HG03066 (cell line): ENCODE data around the gene TPD52L1.
"Not testable (repeated sequence)": the region's sequence is repeated elsewhere in the genome, so short reads cannot be mapped to it uniquely, and the experiment has no call there.

ENCODE experiments used
- ATAC-seq: cut with Tn5 transposase; IDR thresholded peaks from one replicate; pipeline ENCODE4 v1.9.1; 2021; ENCODE audit warnings: low read depth; ENCODE audit not compliant: unreplicated experiment

Gene TPD52L1

GRCh38 chr6:125138083-125138482 lies 15.5 kb upstream of the TPD52L1 start:
- no peak for ATAC-seq

GRCh38 chr6:125140808-125141207 lies 12.8 kb upstream of the TPD52L1 start:
- ATAC-seq: no peak

DNA sequence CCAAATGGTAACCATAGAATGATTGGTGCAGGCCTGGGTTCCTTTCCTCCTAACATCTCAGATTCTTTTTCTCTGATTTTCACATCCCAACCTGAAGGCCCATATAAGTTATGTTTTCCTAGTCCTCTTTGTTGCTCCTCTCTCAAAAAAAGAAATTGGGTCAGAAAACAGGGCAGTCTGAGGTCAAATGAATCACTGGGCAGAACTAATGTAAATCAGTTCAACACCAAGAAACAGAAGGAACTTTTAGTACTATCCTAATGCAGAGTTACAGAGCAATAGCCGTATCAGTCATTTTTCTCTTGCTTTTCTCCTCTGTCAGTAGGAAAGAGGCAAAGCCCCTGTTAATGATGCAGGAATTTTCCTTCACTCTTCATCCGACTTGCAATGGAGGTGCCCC lies 11.0 kb upstream of the TPD52L1 start:
- ATAC-seq: no peak

- ATAC-seq: no peak
Observed at GRCh38 chr6:125144822-125145221, 8.8 kb upstream of the TPD52L1 start.

DNA sequence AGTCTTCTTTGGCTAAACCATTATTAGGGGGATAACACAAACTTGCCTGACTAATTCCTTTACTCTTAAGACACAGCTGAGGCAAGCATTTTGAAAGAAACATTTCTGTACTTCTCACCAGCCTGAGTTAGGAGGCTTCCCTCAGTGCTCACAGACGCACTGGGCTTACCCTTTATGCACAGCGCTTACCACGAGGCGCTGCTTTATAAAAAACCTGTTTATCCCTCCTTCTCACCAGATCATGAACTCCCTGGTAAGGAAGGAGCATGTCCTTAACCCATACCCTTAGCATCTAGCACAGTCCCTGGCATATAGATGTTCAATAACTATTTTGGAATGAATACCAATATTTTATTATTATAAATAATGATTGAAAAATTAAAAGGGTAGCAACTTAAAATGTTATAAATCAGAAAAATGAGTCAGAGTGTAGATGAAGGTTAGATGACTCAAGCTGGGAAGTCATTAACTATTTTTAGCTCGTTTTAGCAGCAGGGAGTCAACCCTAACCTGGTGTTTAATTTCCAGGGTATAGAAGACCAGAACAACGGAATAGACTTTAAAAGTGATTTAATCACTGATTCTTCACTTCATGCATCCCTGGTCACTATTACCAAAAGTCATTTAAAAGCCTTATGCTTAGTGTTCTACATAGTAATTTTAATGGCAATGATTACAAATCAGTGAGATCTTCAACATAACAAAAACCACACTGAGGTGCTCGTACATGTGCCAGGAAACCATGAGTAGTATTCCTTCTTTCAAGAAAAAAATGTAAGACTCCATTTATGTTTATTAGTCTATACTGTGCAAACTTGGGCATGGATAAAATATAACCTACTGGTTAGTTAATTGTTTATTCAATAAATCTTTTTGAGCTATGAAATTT lies 4.1 kb upstream of the TPD52L1 start:
- ATAC-seq: no peak

DNA sequence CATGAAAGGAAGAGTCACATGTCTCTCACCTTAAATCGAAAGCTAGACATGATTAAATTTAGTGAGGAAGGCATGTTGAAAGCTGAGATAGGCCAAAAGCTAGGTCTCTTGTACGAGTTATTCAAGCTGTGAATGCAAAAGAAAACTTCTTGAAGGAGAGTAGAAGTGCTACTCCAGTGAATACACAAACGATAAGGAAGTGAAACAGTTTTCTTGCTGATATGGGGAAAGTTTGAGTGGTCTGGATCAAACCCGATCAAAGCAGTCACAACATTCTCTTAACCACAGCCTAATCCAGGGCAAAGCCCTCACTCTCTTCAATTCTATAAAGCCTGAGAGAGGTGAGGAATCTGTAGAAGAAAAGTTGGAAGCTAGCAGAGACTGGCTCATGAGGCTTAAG lies 1.9 kb upstream of the TPD52L1 start:
- no peak for ATAC-seq

- ATAC-seq: peak; percentile 8
Observed at GRCh38 chr6:125154118-125154760, 666 bp downstream of the TPD52L1 start.

- ATAC-seq: no peak
Observed at GRCh38 chr6:125154761-125155135, 1.2 kb downstream of the TPD52L1 start.

- no peak for ATAC-seq
Observed at GRCh38 chr6:125155344-125155743, 1.8 kb downstream of the TPD52L1 start.

GRCh38 chr6:125156496-125156895 lies 2.9 kb downstream of the TPD52L1 start:
- no peak for ATAC-seq

DNA sequence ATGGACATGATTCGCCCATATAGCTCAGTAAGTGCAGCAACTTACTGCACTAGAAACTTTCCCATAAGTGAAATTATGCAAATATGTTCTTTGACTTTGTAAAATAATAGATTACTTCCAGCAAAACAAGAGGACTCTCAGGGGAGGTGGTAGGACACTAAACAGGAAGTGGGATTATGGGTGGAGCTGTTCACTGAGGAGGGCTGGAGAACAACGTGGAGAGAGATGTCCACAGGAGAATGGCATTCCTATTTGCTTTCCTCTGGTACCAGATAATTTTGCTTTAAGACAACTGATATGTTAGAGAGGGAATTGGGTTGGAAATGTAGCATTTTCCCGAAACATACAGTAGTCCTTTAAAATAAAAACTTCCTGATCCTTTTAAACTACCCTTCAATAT lies 3.7 kb downstream of the TPD52L1 start:
- ATAC-seq: no peak

GRCh38 chr6:125157725-125158124 lies 4.2 kb downstream of the TPD52L1 start:
- ATAC-seq: no peak

- not testable (repeated sequence) for ATAC-seq
Observed at GRCh38 chr6:125163339-125163738, 9.8 kb downstream of the TPD52L1 start.

GRCh38 chr6:125163811-125164210 lies 10.2 kb downstream of the TPD52L1 start:
- no peak for ATAC-seq

GRCh38 chr6:125164696-125165095 lies 11.1 kb downstream of the TPD52L1 start:
- no peak for ATAC-seq

- ATAC-seq: no peak
Observed at GRCh38 chr6:125165256-125165655, 11.7 kb downstream of the TPD52L1 start.

DNA sequence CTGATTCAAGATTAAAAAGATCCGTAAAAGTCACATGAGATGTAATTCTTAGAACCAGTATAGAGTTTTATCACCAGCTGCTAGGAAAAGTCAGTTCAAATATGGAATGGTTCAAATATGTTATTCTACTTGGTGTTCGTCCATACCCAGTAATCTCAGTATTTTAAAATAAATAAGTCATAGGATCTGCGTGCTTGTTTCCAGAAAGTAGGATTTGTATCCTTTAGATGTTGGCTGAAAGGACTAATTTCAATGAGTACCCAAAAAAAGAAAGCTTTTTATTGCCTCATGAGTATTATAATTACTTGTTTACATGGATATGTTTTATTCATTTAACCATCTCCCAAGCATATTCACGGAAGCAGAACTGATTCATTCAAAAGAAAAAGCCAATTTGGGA lies 12.2 kb downstream of the TPD52L1 start:
- no peak for ATAC-seq

- no peak for ATAC-seq
Observed at GRCh38 chr6:125166711-125167110, 13.1 kb downstream of the TPD52L1 start.

- ATAC-seq: no peak
Observed at GRCh38 chr6:125167579-125167978, 14.0 kb downstream of the TPD52L1 start.

DNA sequence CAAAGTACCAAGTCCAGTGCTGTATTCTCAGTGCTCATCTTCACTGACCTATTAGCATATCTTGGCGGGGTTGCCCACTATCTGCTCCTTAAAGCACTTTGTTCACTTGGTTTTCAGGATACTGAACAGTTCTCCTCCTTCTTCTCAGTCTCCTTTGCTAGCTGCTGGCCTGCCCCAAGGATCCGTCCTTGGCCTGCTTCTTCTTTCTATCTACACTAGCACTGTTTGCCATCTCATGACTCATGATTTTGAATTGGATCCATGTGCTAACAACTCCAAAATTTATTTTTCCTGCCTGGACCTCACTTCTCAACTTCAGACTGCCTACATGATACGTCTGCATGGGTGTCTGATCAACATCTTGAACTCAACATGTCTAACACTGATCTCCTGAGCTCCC lies 15.5 kb downstream of the TPD52L1 start:
- ATAC-seq: no peak

- ATAC-seq: no peak
Observed at GRCh38 chr6:125169522-125169921, 15.9 kb downstream of the TPD52L1 start.

DNA sequence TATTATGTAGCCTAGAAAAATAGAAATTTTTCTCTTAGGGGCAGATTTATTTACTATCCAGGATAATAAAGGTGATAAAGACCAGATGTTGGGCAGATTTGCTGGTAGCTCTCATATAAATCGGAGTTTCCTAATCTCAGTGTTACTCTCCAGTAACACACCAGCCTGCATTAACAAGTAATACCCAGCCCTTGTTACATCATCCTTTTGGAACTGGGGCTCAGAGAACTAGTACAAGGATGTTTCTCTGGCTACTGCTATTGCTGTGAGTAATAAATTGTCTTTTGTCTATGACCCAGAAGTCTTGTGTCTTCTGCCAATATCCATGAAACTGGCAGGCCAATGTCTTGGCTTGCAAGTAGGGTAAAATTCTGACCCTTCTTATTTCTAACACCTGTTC lies 16.8 kb downstream of the TPD52L1 start:
- ATAC-seq: no peak
